Right hindlimb (tissue), 1 donor: ENCODE data around the gene IMPG1.

ENCODE experiments used
- DNase-seq: peaks from one replicate; pipeline ENCODE4 v3.0.0-alpha.2; 2018

The IMPG1 gene

DNA sequence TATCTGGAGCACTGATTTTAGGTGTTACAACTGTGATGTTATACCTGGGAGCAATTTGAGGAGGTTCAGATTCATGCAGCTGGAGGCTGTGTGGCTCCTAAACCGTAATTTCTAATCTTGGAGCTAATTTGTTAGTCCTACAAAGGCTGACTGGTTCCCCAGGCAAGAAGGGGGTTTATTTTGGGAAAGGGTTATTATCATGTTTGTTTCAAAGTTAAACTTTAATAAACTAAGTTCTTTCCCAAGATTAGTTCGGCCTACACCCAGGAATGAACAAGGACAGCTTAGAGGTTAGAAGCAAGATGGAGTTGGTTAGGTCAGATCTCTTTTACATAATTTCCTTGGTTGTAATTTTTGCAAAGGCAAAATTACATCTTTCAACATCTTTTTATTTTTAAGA is 187.6 kb downstream of the IMPG1 start:
- no peak for DNase-seq

DNA sequence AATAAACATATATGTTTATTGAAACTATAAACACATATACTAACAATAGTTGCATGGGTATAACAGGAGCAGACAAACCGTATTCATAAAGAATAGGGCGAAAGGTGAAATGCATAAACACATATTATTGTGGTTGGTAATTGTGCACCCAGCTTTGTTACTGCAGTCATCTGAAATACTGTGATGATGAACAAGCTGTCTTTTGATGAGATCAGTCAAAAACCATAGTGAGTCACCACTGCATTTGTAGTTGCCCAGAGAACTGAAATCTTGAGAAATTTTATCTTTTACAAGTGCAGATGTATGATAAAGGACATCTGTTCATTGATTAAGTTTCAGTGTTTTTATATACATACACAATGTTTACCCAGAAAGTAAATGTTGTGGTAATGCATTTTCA is 189.7 kb downstream of the IMPG1 start:
- no peak for DNase-seq

DNA sequence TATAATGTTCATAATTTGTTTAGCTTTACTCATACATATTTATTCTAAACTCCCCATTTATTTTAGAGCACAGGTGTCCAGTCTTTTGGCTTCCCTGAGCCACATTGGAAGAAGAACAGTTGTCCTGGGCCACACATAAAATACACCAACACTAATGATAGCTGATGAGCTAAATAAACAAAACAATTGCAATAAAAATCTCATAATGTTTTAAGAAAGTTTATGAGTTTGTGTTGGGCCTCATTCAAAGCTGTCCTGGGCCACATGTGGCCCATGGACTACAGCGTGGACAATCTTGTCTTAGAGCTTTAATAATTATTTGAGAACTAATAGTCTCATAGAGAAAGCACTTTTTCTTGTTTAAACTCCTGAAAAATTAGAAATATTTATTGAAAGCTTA is 192.2 kb downstream of the IMPG1 start:
- no peak for DNase-seq

DNA sequence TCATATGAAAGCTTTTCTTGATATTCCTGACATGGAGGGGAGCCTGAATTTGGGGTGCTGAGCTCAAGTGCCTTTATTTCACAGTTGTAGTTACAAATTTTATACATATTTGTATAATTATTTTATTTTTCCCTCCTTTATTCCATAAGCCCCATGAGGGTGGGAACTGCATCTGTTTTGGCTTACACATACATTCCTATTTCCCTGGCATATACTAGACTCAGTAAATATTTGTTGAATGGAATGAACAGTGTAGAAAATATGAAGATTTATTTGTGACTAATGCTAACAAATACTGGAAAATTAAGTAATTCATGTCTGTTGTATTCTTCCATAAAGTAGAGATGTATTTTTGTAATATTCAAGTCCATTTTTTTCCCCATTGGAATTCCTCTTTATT is 196.3 kb downstream of the IMPG1 start:
- no peak for DNase-seq

DNA sequence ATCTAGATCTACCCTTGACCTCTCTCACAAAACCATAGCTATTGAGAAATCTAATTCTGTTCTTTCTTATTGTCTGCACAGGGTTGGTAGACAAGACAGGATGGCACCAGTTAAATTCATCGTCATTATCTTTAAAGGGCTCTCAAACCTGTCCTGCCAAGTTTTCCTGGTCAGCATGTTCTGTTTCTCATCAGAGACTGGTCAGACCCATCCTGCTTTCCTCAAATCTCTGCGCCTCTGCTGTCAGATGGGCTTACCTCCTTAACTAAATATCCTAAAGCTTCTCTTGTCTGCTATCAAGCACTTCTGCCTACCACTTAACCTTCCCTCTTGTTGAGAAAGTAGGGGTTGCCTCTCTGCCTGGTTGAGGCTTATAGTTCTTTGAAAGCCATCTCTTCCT is 198.2 kb downstream of the IMPG1 start:
- DNase-seq, result no peak
